Measurements from ENCODE around the gene NTN5.

Gene NTN5

GRCh38 chr19:48624791-48625723 is 47.8 kb downstream of the NTN5 start:
- H3K9me3 ChIP-seq (ENCODE audit: control insufficient read depth, low read length): no peaks in the 10 kb centered on the region
- peaks cover 29% of the 10 kb centered on the region for H3K4me1 ChIP-seq (ENCODE audit: control insufficient read depth, insufficient read depth, low read length)
- H3K4me3 ChIP-seq (ENCODE audit: low read length): peak overlapping the region; percentile 83
- no peaks in the 10 kb centered on the region for H3K27me3 ChIP-seq (replicated peaks; ENCODE audit: control insufficient read depth, insufficient read depth, low read length)
- DNase-seq (ENCODE audit: low read depth): no peak
- peak overlapping the region; percentile 88 for H3K9ac ChIP-seq (ENCODE audit: low read length)
- peaks cover 4% of the 10 kb centered on the region for H3K36me3 ChIP-seq (ENCODE audit: control insufficient read depth, insufficient read depth, low read length, severe bottlenecking)

GRCh38 chr19:48624067-48624594 is 48.7 kb downstream of the NTN5 start:
- H3K9ac ChIP-seq (ENCODE audit: low read length): peak overlapping the region; percentile 88
- H3K4me1 ChIP-seq (ENCODE audit: control insufficient read depth, insufficient read depth, low read length): peaks cover 32% of the 10 kb centered on the region
- H3K9me3 ChIP-seq (ENCODE audit: control insufficient read depth, low read length): no peaks in the 10 kb centered on the region
- peaks cover 4% of the 10 kb centered on the region for H3K36me3 ChIP-seq (ENCODE audit: control insufficient read depth, insufficient read depth, low read length, severe bottlenecking)
- H3K4me3 ChIP-seq (ENCODE audit: low read length): peak overlapping the region; percentile 83
- H3K27me3 ChIP-seq (replicated peaks; ENCODE audit: control insufficient read depth, insufficient read depth, low read length): no peaks in the 10 kb centered on the region
- peak; percentile 99 for DNase-seq (ENCODE audit: low read depth)

GRCh38 chr19:48623556-48624066 is 49.2 kb downstream of the NTN5 start:
- H3K27me3 ChIP-seq (replicated peaks; ENCODE audit: control insufficient read depth, insufficient read depth, low read length): no peaks in the 10 kb centered on the region
- peaks cover 32% of the 10 kb centered on the region for H3K4me1 ChIP-seq (ENCODE audit: control insufficient read depth, insufficient read depth, low read length)
- peak overlapping the region; percentile 87 for H3K9ac ChIP-seq (ENCODE audit: low read length)
- H3K9me3 ChIP-seq (ENCODE audit: control insufficient read depth, low read length): no peaks in the 10 kb centered on the region
- H3K4me3 ChIP-seq (ENCODE audit: low read length): peak overlapping the region; percentile 73
- peak; percentile 26 for DNase-seq (ENCODE audit: low read depth)
- H3K36me3 ChIP-seq (ENCODE audit: control insufficient read depth, insufficient read depth, low read length, severe bottlenecking): peaks cover 4% of the 10 kb centered on the region

- peaks cover 27% of the 10 kb centered on the region for H3K36me3 ChIP-seq (ENCODE audit: control insufficient read depth, insufficient read depth, low read length, severe bottlenecking)
- peak overlapping the region; percentile 99 for H3K4me3 ChIP-seq (ENCODE audit: low read length)
- no peaks in the 10 kb centered on the region for H3K27me3 ChIP-seq (replicated peaks; ENCODE audit: control insufficient read depth, insufficient read depth, low read length)
- H3K9ac ChIP-seq (ENCODE audit: low read length): peak overlapping the region; percentile 99
- peaks cover 51% of the 10 kb centered on the region for H3K4me1 ChIP-seq (ENCODE audit: control insufficient read depth, insufficient read depth, low read length)
- DNase-seq (ENCODE audit: low read depth): peak; percentile 66
- no peaks in the 10 kb centered on the region for H3K9me3 ChIP-seq (ENCODE audit: control insufficient read depth, low read length)
Measured at GRCh38 chr19:48619692-48620585, 52.9 kb downstream of the NTN5 start.

- peaks cover 30% of the 10 kb centered on the region for H3K36me3 ChIP-seq (ENCODE audit: control insufficient read depth, insufficient read depth, low read length, severe bottlenecking)
- H3K27me3 ChIP-seq (replicated peaks; ENCODE audit: control insufficient read depth, insufficient read depth, low read length): no peaks in the 10 kb centered on the region
- H3K4me3 ChIP-seq (ENCODE audit: low read length): peak within 1 kb of the TSS; percentile 99
- H3K9ac ChIP-seq (ENCODE audit: low read length): peak within 1 kb of the TSS; percentile 100
- no peaks in the 10 kb centered on the region for H3K9me3 ChIP-seq (ENCODE audit: control insufficient read depth, low read length)
- DNase-seq (ENCODE audit: low read depth): peak; percentile 99
- peaks cover 45% of the 10 kb centered on the region for H3K4me1 ChIP-seq (ENCODE audit: control insufficient read depth, insufficient read depth, low read length)
Measured at GRCh38 chr19:48618916-48619691, 53.7 kb downstream of the NTN5 start, which contains the start of the genes RPL18 and SPHK2. RPL18 (minus strand) TSS chr19:48619178; CDS start chr19:48619143, 35 bp downstream. SPHK2 (plus strand) TSS chr19:48619506; CDS start chr19:48620515, 1,009 bp downstream.

- H3K36me3 ChIP-seq (ENCODE audit: control insufficient read depth, insufficient read depth, low read length, severe bottlenecking): peaks cover 30% of the 10 kb centered on the region
- DNase-seq (ENCODE audit: low read depth): peak; percentile 46
- H3K4me1 ChIP-seq (ENCODE audit: control insufficient read depth, insufficient read depth, low read length): peaks cover 39% of the 10 kb centered on the region
- H3K27me3 ChIP-seq (replicated peaks; ENCODE audit: control insufficient read depth, insufficient read depth, low read length): no peaks in the 10 kb centered on the region
- H3K9me3 ChIP-seq (ENCODE audit: control insufficient read depth, low read length): no peaks in the 10 kb centered on the region
- H3K4me3 ChIP-seq (ENCODE audit: low read length): peak overlapping the region; percentile 99
- peak overlapping the region; percentile 100 for H3K9ac ChIP-seq (ENCODE audit: low read length)
Measured at GRCh38 chr19:48618278-48618915, 54.4 kb downstream of the NTN5 start.

GRCh38 chr19:48617146-48617937 is 55.5 kb downstream of the NTN5 start:
- no peak for DNase-seq (ENCODE audit: low read depth)
- no peaks in the 10 kb centered on the region for H3K9me3 ChIP-seq (ENCODE audit: control insufficient read depth, low read length)
- no peaks in the 10 kb centered on the region for H3K27me3 ChIP-seq (replicated peaks; ENCODE audit: control insufficient read depth, insufficient read depth, low read length)
- peak overlapping the region; percentile 100 for H3K9ac ChIP-seq (ENCODE audit: low read length)
- H3K36me3 ChIP-seq (ENCODE audit: control insufficient read depth, insufficient read depth, low read length, severe bottlenecking): peaks cover 30% of the 10 kb centered on the region
- peaks cover 29% of the 10 kb centered on the region for H3K4me1 ChIP-seq (ENCODE audit: control insufficient read depth, insufficient read depth, low read length)
- peak overlapping the region; percentile 99 for H3K4me3 ChIP-seq (ENCODE audit: low read length)

GRCh38 chr19:48616491-48617056 is 56.2 kb downstream of the NTN5 start:
- no peak for DNase-seq (ENCODE audit: low read depth)
- H3K9ac ChIP-seq (ENCODE audit: low read length): peak overlapping the region; percentile 100
- peak overlapping the region; percentile 99 for H3K4me3 ChIP-seq (ENCODE audit: low read length)
- H3K9me3 ChIP-seq (ENCODE audit: control insufficient read depth, low read length): no peaks in the 10 kb centered on the region
- H3K36me3 ChIP-seq (ENCODE audit: control insufficient read depth, insufficient read depth, low read length, severe bottlenecking): peaks cover 30% of the 10 kb centered on the region
- peaks cover 26% of the 10 kb centered on the region for H3K4me1 ChIP-seq (ENCODE audit: control insufficient read depth, insufficient read depth, low read length)
- H3K27me3 ChIP-seq (replicated peaks; ENCODE audit: control insufficient read depth, insufficient read depth, low read length): no peaks in the 10 kb centered on the region

GRCh38 chr19:48616041-48616436 is 56.8 kb downstream of the NTN5 start:
- Histone ChIP-seq H3K4me3 (ENCODE audit: low read length) (no peak overlapping the region), H3K36me3 (ENCODE audit: control insufficient read depth, insufficient read depth, low read length, severe bottlenecking) (peaks cover 30% of the 10 kb centered on the region), H3K4me1 (ENCODE audit: control insufficient read depth, insufficient read depth, low read length) (peaks cover 26% of the 10 kb centered on the region), H3K27me3 (replicated peaks; ENCODE audit: control insufficient read depth, insufficient read depth, low read length) (no peaks in the 10 kb centered on the region), H3K9ac (ENCODE audit: low read length) (peak overlapping the region; percentile 100), H3K9me3 (ENCODE audit: control insufficient read depth, low read length) (no peaks in the 10 kb centered on the region)
- DNase-seq (ENCODE audit: low read depth): no peak

Measured in adipocyte (in vitro differentiated cells).